HepG2 (cell line): ENCODE results near the gene PKD2L1. TPM values are rescaled to one million over a fixed set of nuclear protein-coding genes. Genes with fewer than 3 reads are reported as not detected.
A peak's percentile ranks its signal among the peaks of the same experiment; 100 is the strongest.

Source experiments
- FLYWCH1 ChIP-seq: sonication (generic); formaldehyde crosslinking; IDR thresholded peaks from 2 replicates; pipeline ENCODE4 v1.8.1; 2023; ENCODE audit warnings: mild to moderate bottlenecking, missing genetic modification reagents
- FOSL2 ChIP-seq: sonication (generic); formaldehyde crosslinking; IDR thresholded peaks from 2 replicates; pipeline ENCODE4 v1.4.0; 2020; ENCODE audit warnings: missing genetic modification reagents
- FOXM1 ChIP-seq: sonication (generic); formaldehyde crosslinking; IDR thresholded peaks from 2 replicates; pipeline ENCODE4 v1.5.0; 2020; ENCODE audit warnings: missing genetic modification reagents
- GTF2F1 ChIP-seq: fragments of 150-350 bp; IDR thresholded peaks from 2 replicates; pipeline ENCODE4 v1.6.1; 2014; ENCODE audit warnings: low read length
- HOXA9 ChIP-seq: sonication (generic); formaldehyde crosslinking; IDR thresholded peaks from 2 replicates; pipeline ENCODE4 v1.8.1; 2022; ENCODE audit warnings: missing genetic modification reagents, mild to moderate bottlenecking, moderate library complexity, borderline replicate concordance
- JUN ChIP-seq: sonication (generic); formaldehyde crosslinking; IDR thresholded peaks from 2 replicates; pipeline ENCODE4 v1.4.0; 2020; ENCODE audit warnings: mild to moderate bottlenecking, missing genetic modification reagents
- MZF1 ChIP-seq: sonication (generic); formaldehyde crosslinking; IDR thresholded peaks from 2 replicates; pipeline ENCODE4 v1.8.1; 2023; ENCODE audit warnings: mild to moderate bottlenecking, missing genetic modification reagents, borderline replicate concordance
- ZNF3 ChIP-seq: IDR thresholded peaks from 2 replicates; pipeline ENCODE4 v1.7.0; 2017; ENCODE audit warnings: inconsistent platforms
- ZNF382 ChIP-seq: sonication (generic); formaldehyde crosslinking; IDR thresholded peaks from 2 replicates; pipeline ENCODE4 v1.5.0; 2020; ENCODE audit warnings: missing genetic modification reagents, mild to moderate bottlenecking, borderline replicate concordance
- ZNF558 ChIP-seq: sonication (generic); formaldehyde crosslinking; IDR thresholded peaks from 2 replicates; pipeline ENCODE4 v1.9.0; 2022; ENCODE audit warnings: mild to moderate bottlenecking, missing genetic modification reagents, borderline replicate concordance
- ZNF607 ChIP-seq: sonication (generic); formaldehyde crosslinking; IDR thresholded peaks from 2 replicates; pipeline ENCODE4 v1.5.1; 2020; ENCODE audit warnings: missing genetic modification reagents, mild to moderate bottlenecking, borderline replicate concordance
- ZNF616 ChIP-seq: sonication (generic); formaldehyde crosslinking; IDR thresholded peaks from 2 replicates; pipeline ENCODE4 v1.5.0; 2020; ENCODE audit warnings: low read depth, mild to moderate bottlenecking, missing genetic modification reagents
- ZNF703 ChIP-seq: sonication (generic); formaldehyde crosslinking; IDR thresholded peaks from 2 replicates; pipeline ENCODE4 v1.5.1; 2020; ENCODE audit warnings: missing genetic modification reagents, mild to moderate bottlenecking, moderate library complexity, borderline replicate concordance
- ZNF772 ChIP-seq: sonication (generic); formaldehyde crosslinking; IDR thresholded peaks from 2 replicates; pipeline ENCODE4 v1.5.0; 2020; ENCODE audit warnings: mild to moderate bottlenecking, missing genetic modification reagents
- polyA plus RNA-seq, 8 experiments: library from polyadenylated mRNA; depleted of rRNA in 3 of 8; stranded (reverse) in 7 of 8; unstranded in 1 of 8; fragments of >200 nt; fragmentation: Illumina TruSeq in 4 of 8; extraction: Trizol in 4 of 8; gene quantifications; 2 replicates each; pipeline versions ENCODE4 v1.2.1 to v1.2.3, GENCODE V29; 2011 to 2016; ENCODE audit warnings: low read depth in 4 of 8, missing spikeins in 1 of 8, mixed read lengths in 1 of 8; ENCODE audit not compliant: insufficient read depth in 1 of 8
- total RNA-seq, 5 experiments: library from RNA; depleted of rRNA; stranded (reverse); fragments of >200 nt; fragmentation: Illumina TruSeq; extraction: Trizol; gene quantifications; 2 replicates each; pipeline ENCODE4 v1.2.3, GENCODE V29; 2016; ENCODE audit warnings: low read depth in 1 of 5
- TF ChIP-seq, protein P1 (sequence below): sonication (generic); formaldehyde crosslinking; IDR thresholded peaks from 2 replicates; pipeline ENCODE4 v1.4.0; 2020; ENCODE audit warnings: missing genetic modification reagents, mild to moderate bottlenecking, borderline replicate concordance
- TF ChIP-seq, protein P2 (sequence below): conservative IDR thresholded peaks from 2 replicates; pipeline ENCODE4 v1.6.1; 2018; ENCODE audit warnings: missing genetic modification reagents
- TF ChIP-seq, protein P3 (sequence below), 2 experiments: IDR thresholded peaks; 2 replicates each; pipeline ENCODE4 v1.6.1; 2011 to 2012; ENCODE audit warnings: low read length in 2 of 2, borderline replicate concordance in 1 of 2, low read depth in 1 of 2, mild to moderate bottlenecking in 1 of 2, moderate library complexity in 1 of 2
- TF ChIP-seq, protein P4 (sequence below): sonication (generic); formaldehyde crosslinking; IDR thresholded peaks from 2 replicates; pipeline ENCODE4 v1.4.0; 2020; ENCODE audit warnings: mild to moderate bottlenecking, missing genetic modification reagents
- TF ChIP-seq, protein P5 (sequence below): sonication (generic); formaldehyde crosslinking; IDR thresholded peaks from 2 replicates; pipeline ENCODE4 v1.5.0; 2020; ENCODE audit warnings: mild to moderate bottlenecking, missing genetic modification reagents

The PKD2L1 gene
- total and polyA plus RNA-seq, 2 of the 13 experiments (the other 11 are each of a cell fraction or from before 2014, with no cell fraction given): 0.07 to 0.15 TPM

DNA sequence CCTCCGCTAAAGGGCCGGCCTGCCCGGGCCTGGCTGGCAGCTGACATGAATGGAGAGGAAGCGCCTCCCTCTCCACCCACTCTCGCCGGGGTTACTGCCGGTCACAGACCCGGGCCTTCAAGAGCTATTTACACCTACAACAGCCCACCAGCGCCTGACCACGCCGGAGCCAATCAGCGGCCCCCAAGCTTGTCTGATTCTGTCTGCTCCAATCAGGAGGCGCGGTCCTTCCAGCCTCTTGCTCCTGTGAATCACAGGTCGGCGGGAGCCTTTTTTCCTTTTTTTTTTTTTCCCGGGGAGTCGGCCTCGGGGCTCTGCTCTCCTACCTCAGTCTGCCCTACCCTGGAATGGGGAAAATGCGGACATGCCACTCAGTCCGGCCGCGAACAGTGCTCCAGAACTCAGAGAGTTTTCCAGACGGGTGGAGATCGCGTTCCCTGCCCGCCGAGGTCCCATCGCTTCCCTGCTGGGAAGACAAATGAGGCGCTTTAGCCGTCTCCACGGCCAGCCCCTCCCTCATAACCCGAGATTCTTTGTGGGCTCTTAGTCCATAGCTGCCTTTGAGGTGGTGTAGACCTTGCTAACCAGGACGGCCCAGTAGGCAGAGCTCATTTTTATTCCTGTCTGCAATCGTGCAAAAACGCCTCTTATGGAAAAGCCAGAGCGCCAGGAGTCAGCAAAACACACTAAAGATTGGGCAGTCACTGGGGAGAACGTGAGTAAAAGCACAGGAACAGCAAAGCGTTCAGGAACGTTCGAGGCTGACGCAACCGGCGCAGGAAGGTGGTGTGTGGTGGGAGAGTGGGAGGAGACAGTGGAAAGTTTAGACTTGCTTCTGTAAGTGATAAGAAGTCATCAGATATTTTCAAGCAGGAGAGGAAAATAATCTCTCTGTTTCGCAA, 43.5 kb upstream of the PKD2L1 start (continued):
- TF ChIP-seq, protein P1, sequence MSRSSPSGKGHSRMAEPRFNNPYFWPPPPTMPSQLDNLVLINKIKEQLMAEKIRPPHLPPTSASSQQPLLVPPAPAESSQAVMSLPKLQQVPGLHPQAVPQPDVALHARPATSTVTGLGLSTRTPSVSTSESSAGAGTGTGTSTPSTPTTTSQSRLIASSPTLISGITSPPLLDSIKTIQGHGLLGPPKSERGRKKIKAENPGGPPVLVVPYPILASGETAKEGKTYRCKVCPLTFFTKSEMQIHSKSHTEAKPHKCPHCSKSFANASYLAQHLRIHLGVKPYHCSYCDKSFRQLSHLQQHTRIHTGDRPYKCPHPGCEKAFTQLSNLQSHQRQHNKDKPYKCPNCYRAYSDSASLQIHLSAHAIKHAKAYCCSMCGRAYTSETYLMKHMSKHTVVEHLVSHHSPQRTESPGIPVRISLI (CRISPR knock-in tag): peak; percentile 99
- no peak for TF ChIP-seq FLYWCH1 (CRISPR knock-in tag)
- TF ChIP-seq JUN (CRISPR knock-in tag): no peak
- TF ChIP-seq ZNF772 (CRISPR knock-in tag): peak; percentile 57
- no peak; the same call in 1 of the 2 replicates for TF ChIP-seq ZNF703 (CRISPR knock-in tag)
- TF ChIP-seq, protein P2, sequence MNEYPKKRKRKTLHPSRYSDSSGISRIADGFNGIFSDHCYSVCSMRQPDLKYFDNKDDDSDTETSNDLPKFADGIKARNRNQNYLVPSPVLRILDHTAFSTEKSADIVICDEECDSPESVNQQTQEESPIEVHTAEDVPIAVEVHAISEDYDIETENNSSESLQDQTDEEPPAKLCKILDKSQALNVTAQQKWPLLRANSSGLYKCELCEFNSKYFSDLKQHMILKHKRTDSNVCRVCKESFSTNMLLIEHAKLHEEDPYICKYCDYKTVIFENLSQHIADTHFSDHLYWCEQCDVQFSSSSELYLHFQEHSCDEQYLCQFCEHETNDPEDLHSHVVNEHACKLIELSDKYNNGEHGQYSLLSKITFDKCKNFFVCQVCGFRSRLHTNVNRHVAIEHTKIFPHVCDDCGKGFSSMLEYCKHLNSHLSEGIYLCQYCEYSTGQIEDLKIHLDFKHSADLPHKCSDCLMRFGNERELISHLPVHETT (CRISPR knock-in tag): 0 out of 2 replicates have a peak, but pooled peaks have one; percentile 10
- TF ChIP-seq ZNF3 (CRISPR knock-in tag): peak; percentile 19; the same call in 1 of the 2 replicates
- TF ChIP-seq, protein P3, sequence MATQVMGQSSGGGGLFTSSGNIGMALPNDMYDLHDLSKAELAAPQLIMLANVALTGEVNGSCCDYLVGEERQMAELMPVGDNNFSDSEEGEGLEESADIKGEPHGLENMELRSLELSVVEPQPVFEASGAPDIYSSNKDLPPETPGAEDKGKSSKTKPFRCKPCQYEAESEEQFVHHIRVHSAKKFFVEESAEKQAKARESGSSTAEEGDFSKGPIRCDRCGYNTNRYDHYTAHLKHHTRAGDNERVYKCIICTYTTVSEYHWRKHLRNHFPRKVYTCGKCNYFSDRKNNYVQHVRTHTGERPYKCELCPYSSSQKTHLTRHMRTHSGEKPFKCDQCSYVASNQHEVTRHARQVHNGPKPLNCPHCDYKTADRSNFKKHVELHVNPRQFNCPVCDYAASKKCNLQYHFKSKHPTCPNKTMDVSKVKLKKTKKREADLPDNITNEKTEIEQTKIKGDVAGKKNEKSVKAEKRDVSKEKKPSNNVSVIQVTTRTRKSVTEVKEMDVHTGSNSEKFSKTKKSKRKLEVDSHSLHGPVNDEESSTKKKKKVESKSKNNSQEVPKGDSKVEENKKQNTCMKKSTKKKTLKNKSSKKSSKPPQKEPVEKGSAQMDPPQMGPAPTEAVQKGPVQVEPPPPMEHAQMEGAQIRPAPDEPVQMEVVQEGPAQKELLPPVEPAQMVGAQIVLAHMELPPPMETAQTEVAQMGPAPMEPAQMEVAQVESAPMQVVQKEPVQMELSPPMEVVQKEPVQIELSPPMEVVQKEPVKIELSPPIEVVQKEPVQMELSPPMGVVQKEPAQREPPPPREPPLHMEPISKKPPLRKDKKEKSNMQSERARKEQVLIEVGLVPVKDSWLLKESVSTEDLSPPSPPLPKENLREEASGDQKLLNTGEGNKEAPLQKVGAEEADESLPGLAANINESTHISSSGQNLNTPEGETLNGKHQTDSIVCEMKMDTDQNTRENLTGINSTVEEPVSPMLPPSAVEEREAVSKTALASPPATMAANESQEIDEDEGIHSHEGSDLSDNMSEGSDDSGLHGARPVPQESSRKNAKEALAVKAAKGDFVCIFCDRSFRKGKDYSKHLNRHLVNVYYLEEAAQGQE (IDR thresholded peaks at IDR 0.05; ENCODE audit: borderline replicate concordance in 1 of 2, low read depth in 1 of 2, low read length in 2 of 2): peak; percentile 3 to 86
- no peak for TF ChIP-seq ZNF382 (CRISPR knock-in tag)
- no peak for TF ChIP-seq FOXM1
- TF ChIP-seq, protein P4, sequence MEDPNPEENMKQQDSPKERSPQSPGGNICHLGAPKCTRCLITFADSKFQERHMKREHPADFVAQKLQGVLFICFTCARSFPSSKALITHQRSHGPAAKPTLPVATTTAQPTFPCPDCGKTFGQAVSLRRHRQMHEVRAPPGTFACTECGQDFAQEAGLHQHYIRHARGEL: no peak
- no peak for TF ChIP-seq MZF1 (CRISPR knock-in tag)
- TF ChIP-seq, protein P5, sequence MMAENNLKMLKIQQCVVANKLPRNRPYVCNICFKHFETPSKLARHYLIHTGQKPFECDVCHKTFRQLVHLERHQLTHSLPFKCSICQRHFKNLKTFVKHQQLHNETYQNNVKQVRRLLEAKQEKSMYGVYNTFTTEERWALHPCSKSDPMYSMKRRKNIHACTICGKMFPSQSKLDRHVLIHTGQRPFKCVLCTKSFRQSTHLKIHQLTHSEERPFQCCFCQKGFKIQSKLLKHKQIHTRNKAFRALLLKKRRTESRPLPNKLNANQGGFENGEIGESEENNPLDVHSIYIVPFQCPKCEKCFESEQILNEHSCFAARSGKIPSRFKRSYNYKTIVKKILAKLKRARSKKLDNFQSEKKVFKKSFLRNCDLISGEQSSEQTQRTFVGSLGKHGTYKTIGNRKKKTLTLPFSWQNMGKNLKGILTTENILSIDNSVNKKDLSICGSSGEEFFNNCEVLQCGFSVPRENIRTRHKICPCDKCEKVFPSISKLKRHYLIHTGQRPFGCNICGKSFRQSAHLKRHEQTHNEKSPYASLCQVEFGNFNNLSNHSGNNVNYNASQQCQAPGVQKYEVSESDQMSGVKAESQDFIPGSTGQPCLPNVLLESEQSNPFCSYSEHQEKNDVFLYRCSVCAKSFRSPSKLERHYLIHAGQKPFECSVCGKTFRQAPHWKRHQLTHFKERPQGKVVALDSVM (CRISPR knock-in tag): peak; percentile 26; the same call in 1 of the 2 replicates
- TF ChIP-seq ZNF558 (CRISPR knock-in tag): no peak
- TF ChIP-seq ZNF616 (CRISPR knock-in tag): no peak
- peak; percentile 61 for TF ChIP-seq FOSL2 (CRISPR knock-in tag)
- no peak for TF ChIP-seq GTF2F1
- TF ChIP-seq HOXA9 (CRISPR knock-in tag): no peak; the same call in 1 of the 2 replicates
- TF ChIP-seq ZNF607 (CRISPR knock-in tag): no peak
